ENCODE measurements around the gene SNX20. TPM values are rescaled to one million over a fixed set of nuclear protein-coding genes. Genes with fewer than 3 reads are reported as not detected.

The SNX20 gene
- total and polyA plus RNA-seq, 10 donors, result 17.6 to 50.5 (median 31.5) TPM

GRCh38 chr16:50669741-50670140 is 11.4 kb downstream of the SNX20 start:
- Histone ChIP-seq H3K27me3 (replicated peaks in 1 of 7) (no peaks in the 10 kb centered on the region), H3K4me1 (peaks cover 10 to 44% (median 31%) of the 10 kb centered on the region in 6 donors), H3K36me3 (peaks cover 0 to 73% (median 35%) of the 10 kb centered on the region in 6 donors), H3K27ac (peak overlapping the region in 1 of 8 donors; percentile 56), H3K9me3 (peaks cover 0 to 36% (median 34%) of the 10 kb centered on the region in 8 donors), H3K4me3 (no peak overlapping the region)
- TF ChIP-seq POLR2AphosphoS5 (IDR thresholded peaks at IDR 0.05), result no peak
- no peak for TF ChIP-seq CTCF (IDR thresholded peaks at IDR 0.05 in 8 of 11, conservative IDR thresholded peaks at IDR 0.05 in 3 of 11)
- TF ChIP-seq POLR2A (IDR thresholded peaks at IDR 0.05), result no peak
- WGBS, 5 donors, result 89 to 100% (median 96%) methylated on average over 4 of the region's 4 CpGs
- intact Hi-C loops (cut with DNase I; ENCODE audit: low total_unique reads), result loop anchor here (5.0 to 10.0 kb wide), 5 partner anchors 78 to 645 kb away; partner anchors contain the start of genes BRD7 and CNEP1R1
- peak; percentile 39 for DNase-seq

GRCh38 chr16:50668368-50669008 is 12.6 kb downstream of the SNX20 start:
- peaks cover 0 to 60% (median 22%) of the 10 kb centered on the region in 6 donors for H3K36me3 ChIP-seq

GRCh38 chr16:50667497-50668367 is 13.4 kb downstream of the SNX20 start:
- intact Hi-C loops (cut with DNase I; ENCODE audit: low total_unique reads), result loop anchor here (5.0 to 10.0 kb wide), 5 partner anchors 80 to 643 kb away; partner anchors contain the start of genes BRD7 and CNEP1R1
- no peaks in the 10 kb centered on the region for H3K27me3 ChIP-seq (replicated peaks in 1 of 7)
- H3K4me1 ChIP-seq, result peaks cover 14 to 51% (median 38%) of the 10 kb centered on the region in 6 donors
- H3K9me3 ChIP-seq, result peaks cover 0 to 16% (median 15%) of the 10 kb centered on the region in 8 donors
- 83 to 90% (median 87%) methylated on average over 18 to 21 of the region's 21 CpGs for WGBS, 5 donors
- H3K4me3 ChIP-seq, result no peak overlapping the region
- DNase-seq, result peak; percentile 72
- H3K36me3 ChIP-seq, result peaks cover 0 to 52% (median 15%) of the 10 kb centered on the region in 6 donors
- TF ChIP-seq CTCF (IDR thresholded peaks at IDR 0.05 in 8 of 11, conservative IDR thresholded peaks at IDR 0.05 in 3 of 11) (peak in 1 of 11 experiments; percentile 7), POLR2A (IDR thresholded peaks at IDR 0.05) (no peak)
- H3K27ac ChIP-seq, result peak overlapping the region in 7 of 8 donors; percentile 21 to 82 (median 69)

More at GRCh38 chr16:50668368-50669008, 12.6 kb downstream of the SNX20 start:
- Histone ChIP-seq H3K27ac (peak overlapping the region in 5 of 8 donors; percentile 20 to 80 (median 56)), H3K4me1 (peaks cover 14 to 51% (median 38%) of the 10 kb centered on the region in 6 donors), H3K27me3 (replicated peaks in 1 of 7) (no peaks in the 10 kb centered on the region), H3K4me3 (no peak overlapping the region), H3K9me3 (peaks cover 0 to 24% (median 23%) of the 10 kb centered on the region in 8 donors)
- 65 to 81% (median 69%) methylated on average over 5 of the region's 5 CpGs for WGBS, 5 donors
- peak; percentile 58 for DNase-seq
- intact Hi-C loops (cut with DNase I; ENCODE audit: low total_unique reads), result loop anchor here (5.0 to 10.0 kb wide), 5 partner anchors 79 to 644 kb away; partner anchors contain the start of genes BRD7 and CNEP1R1
- TF ChIP-seq POLR2AphosphoS5 (IDR thresholded peaks at IDR 0.05) (no peak), CTCF (IDR thresholded peaks at IDR 0.05 in 8 of 11, conservative IDR thresholded peaks at IDR 0.05 in 3 of 11) (no peak), POLR2A (IDR thresholded peaks at IDR 0.05) (no peak)

All from spleen (tissue), 11 donors.